Neural cell (in vitro differentiated cells): Measurements from ENCODE around the gene MFSD2A. TPM values are rescaled to one million over a fixed set of nuclear protein-coding genes. Genes with fewer than 3 reads are reported as not detected.
"Not testable (repeated sequence)": the region's sequence is repeated elsewhere in the genome, so short reads cannot be mapped to it uniquely, and the experiment has no call there.

Experiments used
- H2AFZ ChIP-seq: fragments of 200-600, 300-800 bp; sonication (generic), shearing (Covaris generic); 2 replicates; pipeline ENCODE4 v1.6.0; 2014; ENCODE audit warnings: low read depth, mild to moderate bottlenecking, antibody characterized with exemption, low read length, moderate library complexity
- H3F3A ChIP-seq: fragments of 200-600 bp; shearing (Covaris generic); 2 replicates; pipeline ENCODE4 v1.6.1; 2016; ENCODE audit warnings: mild to moderate bottlenecking, moderate library complexity, mixed read lengths, antibody characterized with exemption, low read length; ENCODE audit not compliant: insufficient read depth, poor library complexity, severe bottlenecking
- H3K27ac ChIP-seq: fragments of 200-600, 300-800 bp; sonication (generic), shearing (Covaris generic); 2 replicates; pipeline ENCODE4 v1.5.1; 2014; ENCODE audit warnings: mild to moderate bottlenecking, low read length, moderate library complexity
- H3K27me3 ChIP-seq: fragments of 300-800, 200-600 bp; sonication (generic), shearing (Covaris generic); 2 replicates; pipeline ENCODE4 v1.6.0; 2014; ENCODE audit warnings: mild to moderate bottlenecking, low read depth, low read length, moderate library complexity; ENCODE audit not compliant: insufficient read depth
- H3K36me3 ChIP-seq: fragments of 300-800, 200-600 bp; sonication (generic), shearing (Covaris generic); 2 replicates; pipeline ENCODE4 v1.5.1; 2014; ENCODE audit warnings: mild to moderate bottlenecking, antibody characterized with exemption, low read length, moderate library complexity; ENCODE audit not compliant: insufficient read depth
- H3K4me2 ChIP-seq: fragments of 300-800, 200-600 bp; sonication (generic), shearing (Covaris generic); 2 replicates; pipeline ENCODE4 v1.6.0; 2014; ENCODE audit warnings: mild to moderate bottlenecking, low read length
- H3K4me3 ChIP-seq: fragments of 300-800, 200-600 bp; sonication (generic), shearing (Covaris generic); 2 replicates; pipeline ENCODE4 v1.5.1; 2014; ENCODE audit warnings: mild to moderate bottlenecking, low read length, moderate library complexity
- H3K79me2 ChIP-seq: fragments of 200-600 bp; shearing (Covaris generic); replicated peaks from 2 replicates; pipeline ENCODE4 v1.6.0; 2014; ENCODE audit warnings: mild to moderate bottlenecking, low read length, moderate library complexity; ENCODE audit not compliant: insufficient read depth
- H3K9ac ChIP-seq: fragments of 300-800, 200-600 bp; sonication (generic), shearing (Covaris generic); 2 replicates; pipeline ENCODE4 v1.6.1; 2016; ENCODE audit warnings: mild to moderate bottlenecking, low read length, mixed read lengths
- H3K9me2 ChIP-seq: fragments of 200-600 bp; shearing (Covaris generic); 2 replicates; pipeline ENCODE4 v1.6.1; 2016; ENCODE audit warnings: mild to moderate bottlenecking, low read length, mixed read lengths; ENCODE audit not compliant: insufficient read depth
- H3K9me3 ChIP-seq: fragments of 200-600, 300-800 bp; sonication (generic), shearing (Covaris generic); 2 replicates; pipeline ENCODE4 v1.6.1; 2016; ENCODE audit warnings: mild to moderate bottlenecking, mixed run types, low read length, moderate library complexity, mixed read lengths
- H4K20me1 ChIP-seq: fragments of 200-600 bp; shearing (Covaris generic); 2 replicates; pipeline ENCODE4 v1.6.1; 2016; ENCODE audit warnings: mild to moderate bottlenecking, mixed run types; ENCODE audit not compliant: insufficient read depth
- EP300 ChIP-seq: fragments of 450-650 bp; conservative IDR thresholded peaks from 2 replicates; pipeline ENCODE4 v1.6.1; 2014; ENCODE audit warnings: antibody characterized with exemption, mild to moderate bottlenecking, moderate library complexity; ENCODE audit not compliant: poor library complexity, severe bottlenecking
- EZH2 ChIP-seq: fragments of 200-600, 300-800 bp; shearing (Covaris generic), sonication (generic); IDR thresholded peaks from 2 replicates; pipeline ENCODE4 v1.6.1; 2014; ENCODE audit warnings: antibody characterized with exemption, low read length, borderline replicate concordance, mild to moderate bottlenecking; ENCODE audit not compliant: insufficient read depth, poor library complexity, severe bottlenecking
- MXI1 ChIP-seq: fragments of 450-650 bp; conservative IDR thresholded peaks from 2 replicates; pipeline ENCODE4 v1.6.1; 2014; ENCODE audit warnings: antibody characterized with exemption, mild to moderate bottlenecking; ENCODE audit not compliant: poor library complexity, severe bottlenecking
- POLR2AphosphoS5 ChIP-seq: IDR thresholded peaks from 2 replicates; pipeline ENCODE4 v1.6.1; 2012
- RAD21 ChIP-seq: fragments of 450-650 bp; conservative IDR thresholded peaks from 2 replicates; pipeline ENCODE4 v1.6.1; 2014; ENCODE audit warnings: antibody characterized with exemption, mild to moderate bottlenecking, moderate library complexity
- REST ChIP-seq: IDR thresholded peaks from 2 replicates; pipeline ENCODE4 v1.6.1; 2012; ENCODE audit warnings: borderline replicate concordance
- SMC3 ChIP-seq: fragments of 450-650 bp; conservative IDR thresholded peaks from 2 replicates; pipeline ENCODE4 v1.6.1; 2014; ENCODE audit warnings: antibody characterized with exemption, mild to moderate bottlenecking, moderate library complexity; ENCODE audit not compliant: poor library complexity
- TAF1 ChIP-seq: IDR thresholded peaks from 2 replicates; pipeline ENCODE4 v1.6.1; 2012; ENCODE audit warnings: low read depth
- polyA plus RNA-seq: library from polyadenylated mRNA; depleted of rRNA; stranded (reverse); fragments of >200 nt; gene quantifications from 2 replicates; pipeline ENCODE4 v1.2.3, GENCODE V29; 2014

MFSD2A gene
- polyA plus RNA-seq, 1 donor from 2014 or later, result 7.0 TPM

GRCh38 chr1:40003156-40004093 is 48.5 kb downstream of the MFSD2A start:
- no peaks in the 10 kb centered on the region for H3K9me2 ChIP-seq
- no peaks in the 10 kb centered on the region for H3K79me2 ChIP-seq
- no peak for TF ChIP-seq RAD21
- TF ChIP-seq SMC3, result no peak
- no peak for TF ChIP-seq MXI1
- no peak for TF ChIP-seq TAF1
- H3F3A ChIP-seq, result no peaks in the 10 kb centered on the region
- no peaks in the 10 kb centered on the region for H3K36me3 ChIP-seq
- no peak overlapping the region for H3K9ac ChIP-seq
- no peak overlapping the region for H2AFZ ChIP-seq
- H3K27me3 ChIP-seq, result no peaks in the 10 kb centered on the region
- H3K9me3 ChIP-seq, result no peaks in the 10 kb centered on the region
- H3K4me2 ChIP-seq, result no peak overlapping the region
- no peak overlapping the region for H3K4me3 ChIP-seq
- no peaks in the 10 kb centered on the region for H4K20me1 ChIP-seq
- no peak overlapping the region for H3K27ac ChIP-seq

- H3K9ac ChIP-seq, result no peak overlapping the region
- H3F3A ChIP-seq, result no peaks in the 10 kb centered on the region
- no peak overlapping the region for H3K27ac ChIP-seq
- TF ChIP-seq SMC3 (no peak), EP300 (no peak), EZH2 (no peak), REST (no peak), TAF1 (no peak), RAD21 (no peak), MXI1 (no peak), POLR2AphosphoS5 (no peak)
- H2AFZ ChIP-seq, result no peak overlapping the region
- no peak overlapping the region for H3K4me2 ChIP-seq
- no peak overlapping the region for H3K4me3 ChIP-seq
- H3K9me2 ChIP-seq, result no peaks in the 10 kb centered on the region
- H3K79me2 ChIP-seq, result no peaks in the 10 kb centered on the region
- no peaks in the 10 kb centered on the region for H3K9me3 ChIP-seq
- no peaks in the 10 kb centered on the region for H3K27me3 ChIP-seq
- no peaks in the 10 kb centered on the region for H4K20me1 ChIP-seq
- H3K36me3 ChIP-seq, result no peaks in the 10 kb centered on the region
These were observed 49.9 kb downstream of the MFSD2A start for GRCh38 chr1:40004857-40005256.

- not testable (repeated sequence) for H3K27ac ChIP-seq, H3K27me3 ChIP-seq
These were observed 52.6 kb downstream of the MFSD2A start for GRCh38 chr1:40007481-40008034.

More at GRCh38 chr1:40007481-40008034, 52.6 kb downstream of the MFSD2A start:
- not testable (repeated sequence) for H3K36me3 ChIP-seq, H2AFZ ChIP-seq, H4K20me1 ChIP-seq, H3K9me2 ChIP-seq, H3K4me3 ChIP-seq, H3K79me2 ChIP-seq, H3K4me2 ChIP-seq, H3K9ac ChIP-seq, H3K9me3 ChIP-seq, H3F3A ChIP-seq
